HT-29 (cell line): ENCODE results near the gene MED25. TPM values are rescaled to one million over a fixed set of nuclear protein-coding genes. Genes with fewer than 3 reads are reported as not detected.

Experiments used
- DNase-seq: peaks from one replicate; pipeline ENCODE4 v3.0.0-alpha.2; 2015; ENCODE audit warnings: low spot score
- total RNA-seq: library from RNA; depleted of rRNA; stranded (reverse); fragments of >200 nt; shearing (Covaris generic); gene quantifications from 2 replicates; pipeline ENCODE4 v1.2.3, GENCODE V29; 2014

The MED25 gene
- total RNA-seq, 1 experiment from 2014 or later, result 88.3 TPM

DNA sequence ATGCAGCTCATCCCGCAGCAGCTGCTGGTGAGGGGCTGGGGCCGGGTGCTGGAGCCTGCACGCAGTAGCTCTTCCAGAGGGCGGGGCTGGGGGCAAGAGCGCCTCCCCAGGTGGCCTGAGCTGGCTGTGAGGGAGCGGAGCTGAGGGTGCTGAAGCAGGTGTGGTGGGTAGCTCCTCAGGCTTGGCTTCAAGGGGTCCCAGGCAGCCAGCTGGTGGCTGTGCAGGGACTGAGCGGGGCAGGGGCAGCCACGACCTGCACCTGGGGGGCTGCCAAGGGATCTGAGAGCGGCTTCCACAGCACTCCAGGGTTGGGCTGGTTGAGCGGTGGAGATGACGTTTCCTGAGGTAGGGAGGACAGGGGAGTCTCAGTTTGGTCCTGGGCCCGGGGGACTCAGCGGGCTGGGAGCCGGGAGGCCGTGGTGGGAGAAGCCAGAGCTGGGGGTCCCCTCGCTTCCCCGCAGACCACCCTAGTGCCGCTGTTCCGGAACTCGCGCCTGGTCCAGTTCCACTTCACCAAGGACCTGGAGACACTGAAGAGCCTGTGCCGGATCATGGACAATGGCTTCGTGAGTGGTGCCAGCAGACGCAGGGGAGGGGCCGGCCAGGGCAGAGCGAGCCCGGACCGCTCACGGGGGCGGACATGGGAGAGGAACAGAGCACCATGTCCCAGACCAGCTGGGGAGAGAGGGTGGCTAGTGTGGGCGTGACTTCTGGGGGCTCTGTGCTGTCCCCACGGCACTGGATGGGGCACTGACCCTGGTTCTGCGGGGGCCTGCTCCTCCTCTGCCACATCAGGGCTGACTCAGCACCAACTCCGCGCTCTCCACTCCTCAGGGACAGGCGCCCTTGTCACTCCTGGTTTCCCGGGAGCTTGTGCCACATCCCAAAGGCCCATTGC lies 40.2 kb downstream of the MED25 start:
- peak; percentile 19 for DNase-seq

DNA sequence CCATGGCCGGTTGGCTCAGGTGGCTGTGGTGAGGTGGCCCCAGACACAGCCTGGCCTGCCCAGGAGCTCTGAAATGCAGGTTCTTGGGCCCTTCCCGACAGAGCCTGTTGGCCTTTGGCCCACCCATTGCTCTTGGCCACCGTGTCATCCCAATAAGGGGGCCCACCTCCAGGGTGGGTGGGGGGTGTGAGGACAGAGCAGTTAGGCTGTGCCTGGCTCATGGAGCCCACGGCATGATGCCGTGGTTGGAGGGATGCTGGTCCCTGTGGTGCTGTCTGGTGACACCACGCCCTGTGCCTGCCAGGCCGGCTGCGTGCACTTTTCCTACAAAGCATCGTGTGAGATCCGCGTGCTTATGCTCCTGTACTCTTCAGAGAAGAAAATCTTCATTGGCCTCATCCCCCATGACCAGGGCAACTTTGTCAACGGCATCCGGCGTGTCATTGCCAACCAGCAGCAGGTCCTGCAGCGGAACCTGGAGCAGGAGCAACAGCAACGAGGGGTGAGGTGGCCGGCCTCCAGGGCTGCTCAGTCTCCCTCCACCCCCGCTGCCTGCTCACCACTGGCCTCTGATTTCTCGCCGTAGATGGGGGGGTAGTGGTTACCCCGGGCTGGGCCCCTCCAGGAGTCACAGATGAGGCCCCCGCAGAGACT lies 41.7 kb downstream of the MED25 start:
- DNase-seq, result peak; percentile 8

DNA sequence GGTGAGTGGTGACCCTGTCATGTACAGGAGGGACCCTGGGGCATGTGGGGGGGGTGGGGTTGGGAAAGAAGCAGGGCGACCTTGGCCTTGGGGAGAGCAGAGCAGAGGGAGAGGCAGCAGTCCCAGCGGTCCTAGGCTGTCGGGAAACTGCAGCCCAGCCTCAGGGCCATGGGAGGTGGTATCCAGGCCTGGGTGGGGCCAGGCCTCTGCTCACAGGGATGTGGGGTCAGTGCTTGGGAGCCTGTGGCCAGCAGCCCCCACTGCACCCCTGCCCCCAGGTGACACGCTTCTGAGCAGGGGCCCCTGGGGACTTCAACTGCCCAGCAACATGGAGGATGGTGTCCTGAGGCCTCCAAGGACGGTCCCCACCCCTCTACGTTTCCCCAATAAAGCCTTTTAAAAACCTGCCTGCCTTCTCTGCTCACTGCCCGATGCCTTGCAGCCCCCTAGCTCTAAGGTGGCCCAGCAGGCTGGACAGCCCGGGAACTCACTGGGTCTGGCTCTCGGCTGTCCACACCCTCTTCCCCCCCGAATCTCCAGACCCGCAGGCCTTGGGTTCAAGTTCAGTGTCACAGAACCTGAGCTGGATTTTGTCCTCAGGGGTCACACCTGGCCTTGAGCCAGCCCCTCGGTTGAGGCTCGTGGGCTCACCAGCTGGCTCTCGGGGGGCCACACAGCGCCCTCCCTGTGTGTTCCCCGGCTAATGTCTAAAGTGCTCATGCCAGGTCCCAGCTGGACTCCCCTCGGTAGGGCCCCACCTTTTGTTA lies 42.4 kb downstream of the MED25 start:
- peak; percentile 11 for DNase-seq

DNA sequence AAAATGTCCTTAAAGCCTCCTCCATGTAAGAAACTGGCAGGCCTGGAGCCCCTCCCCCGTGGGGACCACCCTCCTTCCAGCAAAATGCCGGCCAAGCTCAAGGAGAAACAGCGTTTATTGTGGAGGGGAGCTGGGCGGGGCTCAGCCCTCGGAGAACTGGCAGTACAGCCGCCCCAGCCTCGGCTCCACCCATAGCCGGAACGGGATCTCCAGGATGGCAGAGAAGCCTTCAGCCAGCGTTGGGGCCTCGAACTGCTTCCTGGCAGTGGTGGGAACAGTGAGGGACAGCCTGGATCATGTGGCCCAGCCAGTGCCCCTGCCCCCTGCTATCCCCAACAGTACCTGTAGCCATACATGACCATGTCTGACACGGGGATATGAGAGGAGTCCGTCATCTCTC lies 43.0 kb downstream of the MED25 start:
- peak; percentile 80 for DNase-seq

DNA sequence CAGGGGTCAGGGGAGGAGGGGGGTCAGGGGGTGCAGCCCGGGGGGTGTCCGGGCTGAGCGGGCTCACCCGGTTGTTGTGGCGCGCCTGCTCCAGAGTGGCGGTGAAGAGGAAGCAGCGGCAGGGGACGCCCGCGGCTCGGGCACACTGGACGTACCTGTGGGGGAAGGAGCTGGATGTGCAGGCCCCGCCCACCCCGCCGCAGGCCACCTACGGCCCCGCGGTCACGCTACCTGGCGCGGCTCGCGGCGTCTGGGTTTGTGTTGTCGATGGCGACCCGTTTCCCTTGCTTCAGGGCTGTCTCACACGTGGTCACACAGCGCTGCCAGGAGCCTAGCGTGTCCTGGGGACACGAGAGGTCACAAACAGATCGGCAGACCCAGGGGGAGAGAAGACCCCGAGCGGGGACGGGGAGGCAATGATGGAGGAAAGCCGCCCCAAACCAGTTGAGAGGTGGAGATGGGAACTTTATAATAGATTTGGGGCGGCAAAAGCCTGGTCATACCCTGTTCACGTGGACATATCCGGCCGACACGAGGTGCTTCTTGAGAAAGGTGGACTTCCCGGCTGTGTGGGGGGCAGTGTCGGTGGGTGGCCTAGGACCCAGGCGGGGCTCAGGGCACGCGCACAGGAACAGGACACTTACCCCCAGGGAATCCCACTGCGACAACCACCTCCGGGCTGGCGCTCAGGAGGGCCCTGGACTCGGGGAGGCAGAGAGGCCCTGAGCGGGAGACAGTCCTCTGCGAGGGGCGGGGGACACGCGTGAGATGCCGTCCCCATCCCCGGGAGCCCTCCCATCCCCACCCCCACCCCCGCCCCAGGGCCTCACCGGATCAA lies 43.7 kb downstream of the MED25 start:
- no peak for DNase-seq

DNA sequence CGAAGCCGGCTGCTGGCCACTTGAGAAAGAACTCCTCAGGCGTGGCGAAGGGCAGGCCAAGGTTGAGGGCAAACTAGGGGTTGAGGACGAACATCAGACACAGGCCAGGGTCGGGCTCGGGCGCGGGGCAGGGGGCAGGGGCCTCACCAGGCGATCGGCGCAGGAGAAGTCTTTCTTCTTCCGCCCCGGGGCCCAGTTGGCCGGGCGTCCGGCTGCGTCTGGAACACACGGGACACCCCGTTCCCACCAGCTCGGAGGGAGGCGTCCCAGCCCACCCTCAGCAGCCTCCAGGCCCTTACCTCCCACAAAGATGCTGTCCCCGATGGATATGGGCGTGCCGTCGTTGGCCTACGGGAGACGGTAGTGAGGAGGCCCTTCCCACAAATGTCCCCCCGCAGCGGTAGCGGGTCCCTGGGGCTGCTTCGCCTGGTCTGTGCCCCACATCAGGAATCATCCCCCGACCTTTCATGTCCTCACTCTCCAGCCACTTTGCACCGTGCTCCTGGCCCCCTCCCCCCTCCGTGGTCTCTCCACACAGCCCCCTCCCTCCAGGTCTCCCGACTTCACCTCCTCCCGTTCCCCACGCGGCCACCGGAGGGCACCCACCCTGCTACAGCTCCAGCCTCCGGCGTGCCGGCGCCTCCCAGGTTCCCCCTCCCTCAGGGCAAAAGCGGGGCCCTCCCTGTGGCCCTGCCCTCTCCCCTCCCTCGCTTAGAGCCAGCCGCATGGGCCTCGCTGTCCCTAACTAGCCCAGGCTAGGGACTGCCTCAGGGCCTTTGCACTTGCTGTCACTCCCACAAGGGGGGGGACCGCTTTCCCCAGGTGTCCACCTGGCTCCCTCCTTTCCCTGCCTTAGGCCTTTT lies 44.5 kb downstream of the MED25 start:
- no peak for DNase-seq

DNA sequence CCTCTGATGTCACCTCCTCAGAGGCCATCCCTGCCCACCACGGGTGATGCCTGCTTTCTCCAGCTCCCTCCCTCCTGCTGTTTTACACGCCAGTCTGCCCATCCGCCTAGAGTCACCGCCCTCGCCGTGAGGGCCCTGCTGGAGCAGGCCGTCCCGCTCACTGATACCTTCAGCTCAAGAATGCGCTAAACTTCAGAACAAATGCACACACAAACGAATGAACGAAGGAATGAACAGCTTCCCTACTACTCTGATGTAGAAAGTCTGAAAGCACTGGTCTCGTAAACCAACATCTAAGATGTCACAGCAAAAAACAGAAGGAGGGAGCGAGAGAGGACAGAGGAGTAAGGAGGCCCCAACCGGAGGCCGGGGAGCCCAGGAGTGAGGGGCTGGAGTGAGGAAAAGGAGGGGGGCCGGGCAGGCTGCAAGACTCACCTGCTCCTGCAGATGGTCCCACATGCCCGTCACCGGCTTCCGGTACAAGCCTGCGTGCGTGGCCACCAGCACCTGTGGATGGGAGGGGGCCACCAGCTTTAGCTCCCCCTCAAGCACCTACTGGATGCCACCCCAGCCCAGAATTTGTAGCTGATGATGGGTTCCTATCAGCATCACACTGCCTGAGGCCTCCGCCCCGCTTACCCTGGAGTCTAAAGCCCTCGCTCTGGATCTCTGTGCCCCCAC lies 45.3 kb downstream of the MED25 start:
- no peak for DNase-seq

DNA sequence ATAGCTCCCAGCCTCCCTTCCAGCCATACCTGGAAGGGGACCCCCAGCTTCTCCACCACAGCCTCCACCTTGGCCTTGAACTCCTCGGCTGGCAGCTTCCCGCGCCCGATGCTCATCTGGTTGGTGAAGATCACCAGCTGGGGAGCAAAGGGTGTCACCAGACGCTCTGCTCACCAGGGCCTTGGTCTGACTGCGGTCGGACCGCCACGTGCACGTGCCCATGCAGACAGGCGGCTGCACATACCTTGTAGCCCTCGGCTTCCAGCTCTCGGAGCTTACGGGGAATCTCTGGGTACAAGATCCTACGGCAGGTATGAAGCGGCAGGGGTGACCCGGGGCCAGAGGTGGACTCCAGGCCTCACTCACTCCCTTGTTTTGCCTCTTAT lies 45.8 kb downstream of the MED25 start:
- DNase-seq, result no peak

DNA sequence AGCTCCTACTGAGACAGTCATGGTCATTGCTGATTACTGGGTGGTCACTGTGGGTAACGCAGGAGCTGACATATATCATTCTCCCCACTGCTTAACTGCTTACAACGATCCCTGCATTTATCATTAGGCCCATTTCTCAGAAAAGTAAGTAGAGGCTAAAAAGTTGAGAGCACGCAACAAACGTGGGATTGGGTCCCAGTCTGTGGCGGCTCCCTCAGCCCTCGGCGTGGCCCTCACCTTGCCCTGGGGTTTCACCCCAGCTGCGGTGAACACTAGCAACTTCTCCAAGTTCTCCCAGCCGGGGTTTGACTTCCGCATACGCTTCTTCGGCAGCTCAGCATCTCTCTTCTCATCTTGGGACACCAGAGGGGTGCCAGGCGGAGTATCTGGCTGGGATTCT lies 46.8 kb downstream of the MED25 start:
- DNase-seq, result no peak

DNA sequence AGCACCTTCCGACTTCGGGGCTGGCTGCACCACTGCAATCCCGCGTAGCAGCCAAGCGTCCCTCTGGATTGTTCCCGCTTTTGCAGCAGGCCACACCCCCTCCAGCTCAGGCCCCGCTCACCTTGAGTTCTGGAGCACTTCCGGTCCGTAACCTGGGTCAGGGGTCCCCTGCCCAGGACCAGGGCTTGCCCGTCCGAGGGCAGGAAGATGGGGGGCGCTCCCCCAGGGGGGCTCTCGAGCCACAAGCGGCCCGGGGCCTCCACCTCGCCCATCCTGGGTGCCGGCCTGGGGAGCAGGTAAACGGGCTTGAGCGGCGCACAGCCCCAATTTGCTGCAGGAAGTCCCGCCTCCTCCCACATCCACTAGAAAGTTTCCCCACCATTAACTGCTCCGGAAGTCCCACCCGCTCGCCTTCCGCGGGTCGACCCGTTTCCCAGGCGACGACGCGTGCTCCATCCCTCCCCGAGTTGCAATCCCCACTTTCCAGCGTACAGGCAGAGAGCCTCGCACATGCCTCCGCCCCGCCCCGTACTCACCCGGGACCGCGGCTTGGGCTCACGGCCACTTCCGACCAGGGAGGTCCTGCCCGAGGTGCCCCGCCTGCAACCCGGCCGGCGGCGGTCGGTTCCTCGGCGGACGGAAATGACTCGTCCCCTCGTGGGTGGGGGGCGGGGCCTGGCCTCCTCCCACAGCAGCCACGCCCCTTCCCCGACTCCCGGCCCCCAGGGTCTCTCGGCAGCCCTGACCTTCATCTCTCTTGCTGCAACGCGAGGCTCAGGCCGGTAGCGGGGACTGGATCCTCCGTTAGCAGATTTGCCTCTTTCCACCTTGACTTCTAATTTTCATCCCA lies 49.1 kb downstream of the MED25 start, which contains the start of gene PNKP:
Gene PNKP (minus strand): TSS at position 644 of the 850 bp plus-strand sequence. CDS start 372 bp downstream, at position 272.
- DNase-seq, result peak; percentile 97

DNA sequence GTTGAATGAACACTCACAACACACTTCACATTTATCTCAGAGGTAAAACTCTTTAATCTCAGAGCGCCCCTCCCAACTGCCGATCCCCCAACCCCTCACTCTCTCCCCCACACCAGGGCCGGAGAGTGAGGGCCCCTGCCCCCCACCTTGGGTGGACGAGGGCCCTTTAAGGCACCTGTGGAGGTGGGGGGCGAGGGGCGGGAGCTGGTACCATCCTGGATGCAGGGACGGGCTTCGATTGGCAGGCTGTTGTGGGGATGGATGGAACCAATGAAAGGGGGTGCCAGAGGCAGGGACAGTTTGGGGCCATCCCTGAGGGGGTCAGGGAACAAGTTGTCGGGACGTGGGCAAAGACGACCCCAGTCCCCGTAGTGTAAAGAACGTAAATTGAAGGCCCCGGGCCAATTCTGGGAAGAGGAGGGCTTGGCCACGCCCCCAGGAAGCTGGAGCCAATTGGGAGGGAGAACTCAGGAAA lies 51.0 kb downstream of the MED25 start:
- no peak for DNase-seq

DNA sequence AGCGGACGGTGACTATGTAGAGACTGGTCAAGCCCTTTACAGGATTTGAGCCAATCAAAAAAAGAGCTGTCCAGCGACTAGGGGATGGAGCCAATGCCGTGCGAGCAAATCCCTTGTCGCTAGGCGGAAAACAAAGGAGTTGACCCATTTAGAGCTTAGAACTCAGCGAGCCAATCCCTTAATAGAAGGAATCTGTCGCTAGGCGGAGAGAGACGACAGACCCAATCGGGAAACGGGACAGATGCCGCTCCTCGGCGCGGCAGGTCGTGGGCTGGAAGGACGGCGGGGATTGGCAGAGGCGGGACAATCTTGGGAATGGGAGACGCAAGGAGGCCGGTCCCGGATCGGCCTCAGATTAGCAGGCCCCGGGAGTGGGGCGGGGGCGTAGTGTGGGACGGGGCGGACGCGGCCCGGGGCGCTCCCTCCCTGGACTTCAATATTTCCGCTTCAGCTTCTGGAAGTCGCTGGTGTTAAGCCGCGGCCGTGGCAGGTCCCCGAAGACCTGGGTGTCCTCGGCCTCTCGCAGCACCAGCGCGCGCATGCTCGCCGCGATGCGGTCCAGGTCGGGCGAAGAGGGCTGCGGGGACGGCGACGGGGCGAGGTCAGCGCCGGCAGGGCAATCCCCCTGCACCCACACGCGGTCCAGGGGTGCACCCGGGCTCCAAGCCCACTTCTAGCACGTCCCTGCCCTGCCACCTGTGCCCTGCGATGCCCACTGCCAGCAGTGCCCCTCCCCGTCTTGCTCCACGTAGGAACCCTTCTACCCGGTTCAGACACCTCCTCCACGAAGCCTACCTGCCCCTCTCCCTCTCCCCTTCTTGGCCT lies 51.6 kb downstream of the MED25 start:
- DNase-seq, result peak; percentile 100

DNA sequence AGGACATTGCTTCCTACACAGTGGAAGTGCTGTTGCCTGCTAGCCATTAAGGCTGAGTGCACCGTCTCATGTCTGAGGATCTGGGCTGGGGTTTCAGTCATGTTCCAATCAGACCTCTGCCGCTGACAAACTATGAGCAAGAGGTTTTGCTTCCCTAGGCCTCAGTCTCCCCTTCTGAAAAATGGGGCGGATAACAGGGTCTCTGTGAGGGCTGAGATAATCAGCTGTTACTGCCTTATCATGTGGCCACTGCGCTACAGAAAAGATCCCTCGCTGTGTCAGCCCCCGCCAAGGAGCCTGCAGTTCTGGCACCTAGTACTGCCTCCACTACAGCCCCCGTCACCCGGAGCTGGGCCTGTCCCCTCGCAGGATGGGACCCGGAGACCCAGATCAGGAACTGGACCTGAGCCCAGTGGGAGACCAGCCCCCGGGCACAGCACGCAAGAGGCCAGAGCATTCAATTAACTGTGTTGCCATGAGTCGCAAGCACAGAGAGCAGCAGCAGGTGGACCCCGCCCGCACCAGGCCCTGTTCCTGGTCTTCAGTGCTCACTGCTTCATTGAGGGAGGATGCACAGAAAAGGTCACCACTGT lies 52.3 kb downstream of the MED25 start:
- DNase-seq, result no peak

DNA sequence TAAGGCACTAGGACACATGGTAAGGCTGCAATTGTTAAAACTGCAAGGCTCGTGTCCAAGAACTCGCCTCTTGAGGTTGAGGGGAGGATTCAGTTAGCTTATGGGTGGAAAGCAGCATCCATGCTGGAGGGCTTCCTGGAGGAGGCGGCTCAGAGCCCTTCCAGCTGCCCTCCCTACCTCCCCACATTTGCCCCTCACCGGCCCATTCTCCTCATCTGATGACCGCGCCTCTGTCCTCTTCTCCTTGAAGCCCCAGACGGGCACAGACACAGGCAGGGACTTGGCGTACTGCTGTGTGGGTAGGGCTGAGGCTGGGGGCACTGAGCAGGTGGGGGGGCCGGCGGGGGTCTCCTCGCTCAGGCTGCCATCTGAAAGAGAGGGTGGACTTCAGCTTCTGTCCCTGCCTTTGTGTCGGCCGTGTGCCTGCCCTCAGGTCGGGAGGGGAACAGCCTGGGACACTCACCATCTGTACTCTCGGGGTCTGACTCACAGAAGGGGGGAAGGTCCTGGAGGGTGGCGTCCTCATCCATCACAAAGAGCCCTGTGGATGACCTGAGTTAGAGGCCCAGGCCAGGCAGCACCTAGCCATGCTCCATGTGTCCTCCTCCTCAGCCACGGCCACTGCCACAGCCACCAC lies 53.4 kb downstream of the MED25 start:
- DNase-seq, result no peak

DNA sequence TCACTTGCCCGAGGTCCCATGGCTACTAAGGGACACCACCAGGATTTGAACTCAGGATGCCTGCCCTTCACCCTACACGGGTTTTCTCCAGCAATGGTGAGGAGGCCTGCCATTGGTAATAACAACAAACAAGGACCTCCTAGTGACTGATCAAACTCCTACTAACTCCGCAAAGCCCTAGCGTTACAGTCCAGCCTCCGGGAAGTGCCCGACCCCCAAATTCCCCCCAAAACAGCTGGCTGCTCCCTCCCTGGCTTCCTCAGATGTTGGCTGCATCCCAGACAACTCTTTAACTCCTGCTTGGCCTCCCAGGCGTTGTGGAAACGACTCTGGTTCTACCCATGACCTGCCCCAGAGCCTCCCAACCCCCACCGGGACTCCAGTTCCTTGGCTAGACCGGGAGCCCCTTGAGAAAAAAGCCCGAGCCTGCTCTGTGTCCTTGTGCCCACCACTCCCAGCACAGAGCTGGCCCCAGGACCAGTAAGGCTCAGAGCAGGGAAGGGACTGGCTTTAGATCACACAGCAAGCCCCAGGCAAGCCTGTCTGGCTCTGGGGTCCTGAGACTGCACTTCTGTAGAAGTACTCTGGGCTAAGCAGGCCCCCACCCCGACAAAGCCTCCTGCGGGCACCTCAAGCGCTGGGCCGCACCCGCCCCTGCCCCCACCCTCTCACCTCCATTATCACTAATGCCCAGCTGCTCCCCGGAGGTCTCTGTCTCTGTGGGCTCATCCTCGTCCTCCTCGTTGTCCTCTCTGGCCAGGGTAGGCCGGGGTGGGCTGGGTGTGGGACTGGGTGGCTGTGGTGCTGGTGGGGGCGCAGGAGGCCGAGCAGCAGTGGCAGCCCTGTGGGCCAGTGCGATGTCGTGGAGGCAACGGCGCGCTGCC lies 54.4 kb downstream of the MED25 start:
- no peak for DNase-seq

DNA sequence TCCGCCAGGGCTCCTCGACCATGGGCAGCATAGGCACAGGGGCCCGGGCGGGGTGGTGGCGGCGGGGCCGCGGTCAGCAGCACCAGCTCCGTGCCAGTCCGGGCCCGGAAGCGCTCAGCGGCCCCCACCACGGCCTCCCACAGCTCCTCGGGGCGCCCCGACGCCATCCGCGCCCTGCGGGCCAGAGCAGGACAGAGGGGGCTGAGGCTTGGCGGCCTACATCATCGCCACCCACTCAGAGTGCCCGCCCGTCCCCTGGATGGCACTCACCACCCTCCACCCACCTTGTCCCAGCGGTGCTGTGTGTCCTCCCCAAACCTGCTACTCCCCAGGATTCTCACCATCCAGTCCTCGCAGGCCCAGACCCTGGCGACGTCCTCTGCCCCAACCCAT lies 55.0 kb downstream of the MED25 start:
- DNase-seq, result no peak
